GM19351 (cell line): Measurements from ENCODE around the gene CSTF3.
"Not testable (repeated sequence)": the region's sequence is repeated elsewhere in the genome, so short reads cannot be mapped to it uniquely, and the experiment has no call there.

ENCODE experiments used
- ATAC-seq: cut with Tn5 transposase; IDR thresholded peaks from one replicate; pipeline ENCODE4 v1.9.1; 2021; ENCODE audit warnings: mild to moderate bottlenecking, moderate library complexity; ENCODE audit not compliant: unreplicated experiment

Gene CSTF3

DNA sequence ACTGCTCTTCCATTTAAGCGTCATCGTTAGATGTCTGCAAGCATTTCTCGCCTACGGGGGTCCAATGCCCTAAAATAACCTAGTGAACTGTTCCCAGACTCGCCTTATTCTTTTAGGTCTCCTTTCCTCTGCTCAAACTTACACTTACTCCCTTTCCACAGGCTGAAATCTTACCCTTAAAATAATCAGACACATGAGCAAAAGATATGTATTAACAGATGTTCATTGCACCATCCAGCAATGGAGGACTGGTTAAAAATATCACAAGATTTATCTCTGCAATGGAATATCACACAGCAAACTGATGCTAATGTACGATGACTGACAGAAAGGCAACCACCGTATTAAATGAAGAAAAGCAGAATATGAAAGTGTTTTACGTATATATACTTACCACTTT is 1.6 kb upstream of the CSTF3 start:
- ATAC-seq = no peak

DNA sequence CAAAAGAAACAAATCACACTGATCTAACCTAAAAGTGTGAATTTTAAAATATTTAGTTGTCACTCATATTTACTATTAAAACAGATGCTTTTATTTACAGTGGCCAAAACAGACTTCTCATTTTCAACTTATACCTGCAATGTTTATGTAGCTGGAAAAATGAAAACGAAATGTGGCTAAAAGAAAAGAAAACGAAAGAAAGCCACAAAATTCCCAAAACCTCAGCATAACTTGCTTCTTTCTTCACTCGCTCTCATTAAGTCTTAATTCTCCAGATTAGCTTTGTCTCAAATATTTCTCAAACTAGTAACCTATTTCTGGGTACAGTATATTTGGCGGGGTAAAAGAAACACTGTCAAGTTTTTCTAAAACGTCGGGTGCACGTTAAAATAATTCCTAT is 693 bp downstream of the CSTF3 start:
- no peak for ATAC-seq

DNA sequence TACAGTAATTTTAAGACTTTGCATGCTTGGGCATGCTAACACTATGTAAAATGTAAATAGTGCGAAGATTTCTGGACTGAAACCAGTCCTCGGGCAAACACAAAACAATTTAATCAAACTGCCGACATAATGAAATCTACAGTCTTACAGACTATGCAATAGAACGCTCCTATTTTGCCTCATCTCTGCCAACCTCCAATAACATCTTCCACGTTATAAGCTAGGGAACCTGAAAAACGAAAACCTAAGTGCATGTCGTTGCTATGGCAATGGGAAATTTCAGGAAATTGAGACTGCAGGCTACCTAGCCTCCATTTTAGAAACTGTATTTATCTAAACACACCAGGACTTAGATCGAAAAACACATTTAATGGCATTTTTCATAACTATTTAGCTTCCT is 1.1 kb downstream of the CSTF3 start:
- ATAC-seq = no peak

DNA sequence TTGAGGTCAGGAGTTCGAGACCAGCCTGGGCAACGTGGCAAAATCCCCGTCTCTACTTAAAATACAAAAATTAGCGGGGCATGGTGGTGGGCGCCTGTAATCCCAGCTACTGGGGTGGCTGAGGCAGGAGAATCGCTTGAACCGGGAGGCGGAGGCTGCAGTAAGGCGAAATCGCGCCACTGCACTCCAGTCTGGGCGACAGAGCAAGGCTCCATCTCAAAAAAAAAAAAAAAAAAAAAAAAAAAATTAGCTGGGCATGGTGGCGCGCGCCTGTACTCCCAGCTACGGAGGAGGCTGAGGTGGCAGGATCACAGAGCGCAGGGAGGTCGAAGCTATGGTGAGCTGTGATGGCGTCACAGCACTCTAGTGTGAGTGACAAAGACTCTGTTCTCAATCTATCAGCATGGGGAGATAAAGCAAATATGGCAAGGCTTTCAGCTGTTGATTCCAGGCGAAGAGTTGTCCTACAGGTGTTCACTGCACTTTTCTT is 1.9 kb downstream of the CSTF3 start:
- not testable (repeated sequence) for ATAC-seq

DNA sequence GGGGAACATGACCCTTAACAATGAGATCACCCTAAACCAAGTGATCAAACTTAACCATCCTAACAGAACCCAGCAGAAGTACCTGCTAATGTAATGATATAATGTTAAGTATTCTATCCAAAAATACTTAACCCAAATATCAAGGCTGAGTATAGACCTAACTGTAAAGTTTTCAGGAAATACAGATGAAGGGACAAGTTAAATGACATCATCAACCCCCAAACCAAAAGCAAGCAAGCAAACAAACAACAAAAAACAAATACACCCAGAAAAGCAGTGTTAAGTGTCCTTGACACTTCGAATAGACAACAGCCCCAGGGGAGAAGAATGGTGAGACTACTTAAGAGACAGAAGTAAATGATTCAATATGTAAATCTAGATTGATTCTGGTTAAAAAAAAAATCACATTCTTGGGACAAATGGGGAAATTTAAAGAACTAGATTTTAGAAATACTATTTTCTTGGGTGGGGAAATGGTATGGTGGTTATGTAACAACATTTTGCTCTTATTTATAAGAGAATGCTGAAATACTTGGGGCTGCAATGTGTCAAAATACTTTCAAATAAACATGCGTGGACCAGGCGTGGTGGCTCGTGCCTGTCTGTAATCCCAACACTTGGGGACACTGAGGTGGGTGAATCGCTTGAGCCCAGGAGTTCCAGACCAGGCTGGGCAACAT is 2.5 kb downstream of the CSTF3 start:
- ATAC-seq = no peak

DNA sequence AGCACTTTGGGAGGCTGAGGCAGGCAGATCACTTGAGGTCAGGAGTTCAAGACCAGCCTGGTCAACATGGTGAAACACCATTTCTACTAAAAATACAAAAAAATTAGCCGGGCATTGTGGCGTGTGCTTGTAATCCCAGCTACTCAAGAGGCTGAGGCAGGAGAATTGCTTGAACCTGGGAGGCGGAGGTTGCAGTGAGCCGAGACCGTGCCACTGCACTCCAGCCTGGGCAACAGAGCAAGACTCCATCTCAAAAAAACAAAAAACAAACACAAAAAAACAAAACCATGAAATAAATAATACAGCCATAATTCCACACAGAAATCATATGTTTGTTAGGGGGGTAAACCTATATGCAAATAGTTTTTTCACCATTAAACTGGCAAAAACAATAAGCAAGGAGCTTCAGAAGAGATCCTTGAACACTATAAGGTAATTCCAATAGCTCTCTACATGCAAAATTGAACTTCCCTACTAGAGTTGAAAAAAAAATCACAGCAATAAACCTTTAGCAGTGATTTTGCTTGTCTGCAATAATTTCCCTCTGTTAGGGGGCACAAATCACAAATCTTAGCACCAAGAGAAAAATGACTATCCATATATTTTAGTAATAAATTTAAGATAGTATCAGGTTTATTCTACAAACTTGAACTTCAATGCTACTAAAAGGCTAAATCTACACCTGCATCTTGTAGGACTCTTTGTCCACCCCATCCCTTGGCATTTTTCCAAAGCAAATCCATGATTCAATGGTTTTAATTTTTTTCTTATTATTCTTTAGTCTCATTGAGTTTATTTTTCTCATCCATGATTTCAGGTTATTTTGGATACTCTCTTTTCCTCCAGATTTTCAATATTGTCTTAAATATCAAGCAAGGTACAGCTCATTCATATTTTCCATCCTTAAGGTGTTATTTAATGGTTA is 3.9 kb downstream of the CSTF3 start:
- ATAC-seq = no peak

DNA sequence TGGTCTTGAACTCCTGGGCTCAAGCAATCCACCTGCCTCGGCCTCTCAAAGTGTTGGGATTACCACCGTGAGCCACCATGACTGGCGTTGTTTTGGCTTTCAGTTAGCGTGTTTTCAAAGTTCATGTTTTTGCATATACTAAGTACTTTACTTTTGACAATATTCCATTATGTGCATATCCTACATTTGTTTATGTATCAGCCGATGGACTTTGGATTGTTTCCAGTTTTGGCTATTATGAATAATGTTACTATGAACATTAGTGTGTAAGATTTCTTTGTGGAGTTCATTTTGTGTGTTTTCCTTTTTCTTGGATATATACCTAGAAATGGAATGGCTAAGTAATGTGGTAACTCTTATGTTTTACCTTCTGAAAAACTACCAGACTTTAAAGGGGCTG is 9.9 kb downstream of the CSTF3 start:
- no peak for ATAC-seq

DNA sequence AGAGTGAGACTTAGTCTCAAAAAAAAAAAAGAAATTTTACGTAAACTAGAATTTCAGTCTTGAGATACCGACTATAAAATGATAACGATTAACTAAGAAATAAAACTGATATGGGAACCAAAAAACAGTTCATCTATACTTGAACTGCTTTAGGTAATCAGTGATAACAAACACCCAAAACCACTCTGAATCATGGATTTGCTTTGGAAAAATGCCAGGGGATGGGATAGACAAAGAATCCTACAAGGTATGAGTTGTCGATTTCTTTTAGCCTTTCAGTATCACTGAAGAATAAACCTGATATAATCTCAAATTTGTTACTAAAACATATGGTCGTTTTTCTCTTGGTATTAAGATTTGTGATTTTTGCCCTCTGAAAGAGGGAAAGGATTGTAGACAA is 13.7 kb downstream of the CSTF3 start:
- no peak for ATAC-seq

DNA sequence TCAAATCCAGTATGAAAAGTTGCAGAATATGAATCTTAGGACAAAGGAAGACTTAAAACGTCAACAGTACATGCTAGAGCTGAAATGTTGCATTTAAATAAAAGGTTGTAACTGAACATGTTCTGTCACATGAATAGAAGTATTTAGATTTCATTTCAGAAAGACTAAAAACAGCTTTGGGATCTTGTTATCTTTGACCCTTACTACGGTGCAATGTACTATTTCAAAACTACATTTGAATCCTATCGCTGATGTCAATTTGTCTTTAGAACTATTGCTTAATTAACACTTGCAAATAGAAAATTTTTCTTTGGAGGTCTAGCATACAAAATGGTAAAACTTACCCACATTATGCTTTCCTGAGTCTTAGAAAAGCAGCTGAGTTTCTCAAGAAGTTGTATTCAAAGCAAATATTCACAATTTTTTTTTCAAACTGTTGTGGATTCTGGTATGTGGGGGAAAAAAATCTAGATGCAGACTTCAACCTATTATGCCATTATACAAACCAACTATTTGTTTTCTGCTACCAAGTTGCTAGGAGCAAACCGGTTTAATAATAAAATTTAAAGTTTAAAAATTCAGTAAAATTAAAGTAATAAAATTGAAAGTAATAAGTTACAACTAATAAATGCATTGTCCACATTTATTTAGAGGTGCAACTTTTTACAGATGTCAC is 25.4 kb downstream of the CSTF3 start:
- no peak for ATAC-seq

DNA sequence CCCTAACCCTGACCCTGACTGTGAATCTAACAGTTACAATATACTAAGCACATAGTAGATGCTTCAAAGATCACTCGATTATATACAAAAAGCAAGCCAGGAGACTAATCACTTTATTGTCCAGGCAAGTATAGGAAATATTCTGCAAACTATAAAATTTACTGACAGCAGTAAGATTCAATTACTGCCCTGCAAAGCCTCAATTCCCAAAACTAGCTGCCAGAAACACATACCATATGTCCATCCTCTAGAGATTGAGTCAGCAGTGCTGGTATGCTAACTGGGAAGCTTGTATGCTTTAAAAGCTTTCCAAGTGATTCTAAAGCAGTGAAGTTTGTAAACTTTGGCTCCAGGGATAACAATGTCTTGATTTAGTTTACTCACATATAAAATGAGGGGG is 26.1 kb downstream of the CSTF3 start:
- no peak for ATAC-seq

DNA sequence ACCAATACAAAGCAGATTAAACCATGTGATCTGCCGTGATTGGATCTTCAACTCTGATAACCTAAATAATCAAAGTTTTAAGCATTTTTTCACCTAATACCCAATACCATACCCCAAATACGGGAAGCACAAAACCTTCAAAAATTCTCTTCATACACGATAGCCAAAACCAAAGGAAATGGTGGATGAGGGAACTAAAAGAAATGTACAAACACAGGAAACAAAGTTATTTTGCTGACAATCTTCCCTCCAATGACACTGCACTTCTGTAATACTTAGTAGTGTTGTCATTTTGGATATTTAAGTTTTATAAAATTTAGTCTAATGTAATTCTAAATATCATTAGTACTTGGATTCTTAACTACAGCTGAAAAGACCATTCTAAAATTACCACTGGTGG is 27.0 kb downstream of the CSTF3 start:
- ATAC-seq = no peak

DNA sequence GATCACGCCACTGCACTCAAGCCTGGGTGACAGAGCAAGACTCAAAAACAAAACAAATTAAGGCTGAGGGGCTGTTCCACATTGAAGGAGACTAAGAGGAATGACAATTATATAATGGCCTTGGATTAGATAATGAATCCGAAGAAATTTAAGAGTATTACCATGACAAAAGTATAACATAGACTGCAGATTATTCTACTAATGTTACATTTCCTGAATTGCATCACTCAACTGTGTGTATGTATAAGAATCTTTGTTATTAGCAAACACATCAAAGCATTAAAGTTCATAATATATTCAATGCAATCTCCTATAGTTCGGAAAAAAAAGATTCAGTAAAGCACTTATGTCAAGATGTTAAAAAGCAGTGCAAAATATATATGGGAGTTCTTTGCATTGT is 27.5 kb downstream of the CSTF3 start:
- no peak for ATAC-seq

DNA sequence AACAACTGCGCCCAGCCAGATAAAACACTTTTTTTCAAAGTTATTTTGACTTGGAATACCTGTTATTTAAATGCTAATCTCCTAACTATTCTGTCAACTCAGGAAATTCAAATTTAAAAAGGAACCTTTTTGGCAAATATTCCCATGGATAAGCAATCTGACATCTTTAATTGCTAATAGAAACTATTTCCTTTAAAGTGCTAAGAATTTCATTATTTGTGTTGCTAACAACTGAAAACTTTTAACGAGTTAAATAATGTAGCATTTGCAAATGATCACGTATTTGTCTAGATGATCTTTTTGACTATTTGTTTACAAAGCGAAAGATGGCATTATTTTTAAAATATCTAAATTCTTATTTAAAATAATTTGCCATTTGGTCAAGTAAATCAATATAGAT is 28.8 kb downstream of the CSTF3 start:
- no peak for ATAC-seq

DNA sequence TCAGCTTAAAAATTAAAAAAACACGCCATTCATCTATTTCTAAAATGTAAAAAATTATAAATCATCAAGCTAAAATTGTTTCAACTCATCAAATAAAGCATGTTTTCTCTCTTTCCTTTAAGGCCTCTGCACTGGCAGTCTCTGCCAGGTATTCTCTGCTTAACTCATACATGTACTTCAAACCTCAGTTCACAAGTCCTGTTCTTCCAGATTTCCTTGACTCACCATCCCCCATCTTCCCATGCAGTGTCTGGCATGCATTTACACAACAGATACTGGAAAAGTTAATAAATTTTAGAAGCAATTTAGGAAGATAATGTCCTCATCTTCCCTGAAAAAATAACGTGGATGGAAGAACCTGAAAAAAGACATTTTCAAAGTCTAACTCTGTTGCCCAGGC is 32.5 kb downstream of the CSTF3 start:
- no peak for ATAC-seq

DNA sequence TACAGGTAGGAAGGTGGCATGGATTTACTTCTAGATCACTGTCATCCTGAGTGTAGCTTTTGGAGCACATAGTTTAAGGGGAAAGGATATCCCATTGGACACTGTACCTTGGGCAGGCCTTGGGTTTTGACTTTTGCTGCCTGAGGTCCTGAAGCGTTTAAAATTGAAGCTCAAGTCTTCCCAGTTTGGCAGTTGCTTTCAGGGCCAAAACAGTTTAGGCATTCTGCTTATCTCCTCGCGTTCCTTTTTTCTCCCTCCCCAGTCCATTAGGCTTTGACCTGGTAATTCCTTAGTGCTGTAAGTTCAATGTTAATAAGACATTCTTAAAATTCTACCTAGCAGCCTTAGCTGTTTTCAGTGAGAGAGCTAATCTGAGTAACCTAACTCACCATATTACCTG is 35.7 kb downstream of the CSTF3 start:
- ATAC-seq = no peak

DNA sequence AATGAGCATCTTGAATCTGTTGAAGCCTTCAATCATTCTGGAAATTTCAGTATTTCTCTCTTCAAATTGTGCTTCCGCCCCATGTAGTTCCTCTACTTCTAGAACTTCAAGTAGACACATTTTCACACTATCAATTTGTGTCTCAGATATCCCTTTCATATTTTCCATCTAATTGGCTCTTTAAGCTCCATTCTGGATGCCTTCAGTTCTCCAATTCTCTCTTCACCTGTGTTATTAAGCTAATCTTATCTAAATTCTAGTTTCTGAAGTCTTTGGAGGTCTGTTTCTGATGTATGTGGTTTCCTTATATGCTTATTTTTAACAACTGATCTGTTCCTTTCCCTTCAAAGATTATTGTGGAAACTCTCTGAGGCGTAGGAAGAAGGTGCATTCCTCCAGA is 36.3 kb downstream of the CSTF3 start:
- no peak for ATAC-seq

DNA sequence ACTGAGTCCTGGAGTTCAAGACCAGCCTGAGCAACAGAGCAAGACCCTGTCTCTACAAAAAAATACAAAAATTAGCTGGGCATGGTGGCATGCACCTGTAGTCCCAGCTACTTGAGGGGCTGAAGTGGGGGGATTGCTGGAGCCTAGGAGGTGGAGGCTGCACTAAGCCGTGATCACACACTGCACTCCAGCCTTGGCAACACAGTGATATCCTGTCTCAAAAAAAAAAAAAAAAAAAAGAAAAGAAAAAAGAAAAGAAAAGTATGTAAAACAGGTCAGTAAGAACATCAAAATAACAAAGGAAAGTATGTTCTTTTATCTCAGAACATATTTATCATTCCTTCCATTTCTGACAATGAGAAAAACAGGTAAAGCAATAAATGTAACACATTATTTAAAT is 38.6 kb downstream of the CSTF3 start:
- ATAC-seq = not testable (repeated sequence)

DNA sequence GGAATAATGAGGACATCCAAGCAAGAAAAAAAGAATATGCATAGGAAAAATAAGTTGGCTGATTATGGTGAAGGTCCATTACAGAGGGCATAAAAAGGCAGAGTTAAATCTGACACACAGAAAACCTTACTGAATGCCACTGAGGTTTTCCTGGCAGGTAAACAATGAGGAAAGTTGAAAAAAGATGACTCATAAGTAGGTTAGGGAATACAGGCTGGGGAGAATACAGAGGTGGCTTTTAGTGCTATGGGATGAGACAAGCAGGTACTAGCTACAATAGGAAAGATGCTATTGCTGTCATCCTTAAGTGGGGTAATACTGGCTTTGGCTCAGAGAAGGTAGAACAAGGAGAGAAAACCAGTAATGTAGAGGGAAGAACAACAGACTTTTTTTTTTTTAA is 44.7 kb downstream of the CSTF3 start:
- ATAC-seq = no peak

DNA sequence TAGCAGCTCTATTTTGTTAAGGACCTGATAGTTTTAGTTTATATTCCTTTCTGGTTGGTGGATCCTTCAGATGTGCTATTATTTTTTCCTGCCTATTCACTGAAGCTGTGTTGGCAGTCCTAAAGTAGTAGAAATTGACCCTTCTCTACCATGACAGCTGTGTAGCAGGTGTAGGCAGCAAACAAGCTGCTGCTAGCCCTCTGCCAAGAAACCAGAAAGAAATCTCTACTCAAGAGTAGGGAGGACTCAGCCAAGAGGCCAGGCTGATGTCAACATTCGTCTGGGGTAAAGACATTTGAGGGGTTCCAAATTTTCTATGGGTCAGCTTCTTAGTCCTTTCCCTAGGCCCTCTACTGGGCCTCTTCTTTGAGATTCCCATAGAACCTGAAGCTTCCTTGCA is 51.2 kb downstream of the CSTF3 start:
- no peak for ATAC-seq

DNA sequence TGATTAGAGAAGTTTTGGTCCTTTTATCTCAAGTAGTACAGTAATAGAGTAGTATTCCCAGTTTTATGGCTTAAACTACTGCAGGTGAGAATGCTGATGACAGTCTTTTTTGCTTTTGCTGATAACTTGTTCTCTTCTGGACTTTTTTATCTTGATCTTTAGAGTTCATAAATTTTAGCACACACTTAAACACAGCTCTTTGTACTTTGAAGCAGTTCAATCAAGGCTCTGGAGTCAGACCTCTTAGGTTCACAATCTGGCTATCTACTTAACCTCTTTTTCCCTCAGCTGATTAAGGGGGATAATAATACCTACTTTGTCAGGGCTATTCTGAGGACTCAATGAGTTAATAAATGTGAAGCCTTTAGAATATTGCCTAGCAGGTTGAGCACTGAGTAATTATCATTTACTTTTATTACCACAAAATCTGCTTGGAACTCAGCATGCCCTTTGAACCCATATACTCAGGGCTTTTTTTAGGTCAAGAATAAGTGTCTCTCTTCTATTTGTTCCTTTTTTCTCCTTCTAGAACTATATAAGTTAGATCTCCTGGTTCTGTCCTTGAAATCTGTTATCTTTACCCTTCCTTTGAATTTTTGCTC is 51.9 kb downstream of the CSTF3 start:
- ATAC-seq = no peak

DNA sequence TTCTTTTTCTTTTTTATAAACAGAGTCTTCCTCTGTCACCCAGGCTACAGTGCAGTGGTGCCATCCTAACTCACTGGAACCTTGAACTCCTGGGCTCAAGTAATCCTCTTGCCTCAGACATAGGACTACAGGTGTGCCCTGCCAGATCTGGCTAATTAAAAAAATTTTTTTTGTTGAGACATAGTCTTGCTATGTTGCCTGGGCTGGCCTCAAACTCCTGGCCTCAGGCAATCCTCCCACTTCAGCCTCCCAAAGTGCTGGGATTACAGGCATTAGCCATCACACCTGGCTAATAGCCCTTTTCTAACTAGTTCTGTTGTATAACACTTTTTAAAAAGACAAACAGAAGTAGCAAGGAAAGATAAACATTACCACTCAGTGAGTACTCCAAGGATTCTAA is 57.4 kb downstream of the CSTF3 start:
- ATAC-seq = no peak
